NCI-H2196 treated with DMSO at 0.1 percent for 48 hours (cell line): ENCODE measurements around the gene NEURL1B.

Source experiments
- DNase-seq: peaks from one replicate; lab custom pipeline; 2025; ENCODE audit not compliant: unreplicated experiment; lab: John Stamatoyannopoulos, UW

NEURL1B gene

GRCh38 chr5:172714491-172715420 is 73.7 kb downstream of the NEURL1B start:
- peak; percentile 39 for DNase-seq

GRCh38 chr5:172715421-172715780 is 74.3 kb downstream of the NEURL1B start:
- no peak for DNase-seq

DNA sequence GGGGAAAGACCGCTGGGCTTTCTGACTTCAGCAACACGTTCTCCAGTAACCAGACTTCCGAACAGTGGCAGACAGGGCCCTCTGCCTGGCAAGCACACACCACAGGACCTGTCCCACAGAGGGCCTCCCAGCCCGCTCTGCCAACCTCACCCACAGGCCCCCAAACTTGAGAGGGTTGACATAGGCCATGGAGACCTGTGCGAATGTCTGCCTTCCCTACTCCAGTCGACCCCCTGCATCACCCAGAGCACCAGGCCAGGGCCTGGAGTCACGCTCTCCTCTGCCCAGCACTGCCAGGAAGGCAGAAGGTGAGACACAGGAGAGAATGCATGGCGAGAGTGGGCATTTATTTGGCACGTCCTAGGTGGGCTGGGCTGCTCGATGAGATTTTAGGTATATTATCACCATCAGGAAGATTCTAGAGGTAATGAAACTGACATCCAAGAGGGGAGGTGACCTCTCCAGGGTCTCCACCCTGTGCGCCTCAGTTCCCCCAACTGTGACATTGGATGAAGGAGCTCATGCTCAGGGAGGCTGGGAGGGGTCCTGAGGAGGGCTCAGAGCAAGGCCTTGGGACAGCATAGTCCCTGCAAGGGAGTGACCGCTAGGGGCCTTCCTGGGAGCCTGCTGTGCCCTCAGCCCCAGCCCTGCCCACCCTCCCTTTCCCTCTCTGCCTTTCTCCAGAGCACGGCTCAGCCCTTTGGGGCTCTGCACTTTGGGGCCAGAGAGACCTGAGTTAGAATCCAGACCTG is 75.0 kb downstream of the NEURL1B start:
- no peak for DNase-seq

DNA sequence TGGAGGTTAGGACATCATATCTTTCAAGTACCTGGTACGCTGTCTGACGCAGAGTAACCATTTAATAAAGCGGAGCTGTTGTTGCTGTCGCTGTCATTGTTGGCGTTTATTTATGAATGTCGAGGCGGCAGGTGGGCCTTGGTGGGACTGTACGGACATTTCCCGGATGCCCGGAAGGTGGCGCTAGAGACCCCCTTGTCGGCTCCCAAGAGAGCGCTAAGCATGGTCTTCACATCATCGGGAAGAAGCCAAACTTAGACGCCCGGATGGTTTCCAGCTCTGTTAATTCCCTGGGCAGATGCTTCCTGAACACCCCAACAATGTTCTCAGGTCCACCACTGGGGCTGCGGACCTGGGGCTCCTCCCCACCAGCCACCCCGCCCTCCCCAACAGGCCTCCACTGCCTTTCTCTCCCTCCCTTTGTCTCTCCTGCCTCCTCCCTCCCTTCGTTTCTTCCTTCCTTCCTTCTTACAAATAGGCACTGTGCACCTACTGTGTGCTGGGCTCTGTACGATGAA is 75.8 kb downstream of the NEURL1B start:
- DNase-seq, result peak; percentile 62

- DNase-seq, result no peak
Observed at GRCh38 chr5:172717481-172718195, 76.6 kb downstream of the NEURL1B start.

DNA sequence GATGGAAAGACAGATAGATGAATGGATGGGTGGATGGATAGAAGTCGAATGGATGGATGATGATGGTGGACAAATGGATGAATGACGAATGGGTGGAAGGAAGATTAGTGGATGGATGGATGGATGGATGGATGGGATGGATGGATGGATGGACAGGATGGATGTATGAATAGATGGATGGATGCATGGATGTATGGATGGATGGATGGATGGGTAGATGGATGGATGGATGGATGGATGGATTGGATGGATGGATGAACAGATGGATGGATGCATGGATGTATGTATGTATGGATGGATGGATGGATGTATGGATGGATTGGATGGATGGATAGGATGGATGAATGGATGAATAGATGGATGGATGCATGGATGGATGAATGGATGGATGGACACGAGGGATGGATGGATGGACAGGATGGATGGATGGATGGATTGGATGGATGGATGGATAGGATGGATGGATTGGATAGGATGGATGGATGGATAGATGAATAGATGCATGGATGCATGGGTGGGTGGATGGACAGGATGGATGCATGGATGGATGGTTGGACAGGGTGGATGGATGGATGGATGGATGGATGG is 77.6 kb downstream of the NEURL1B start:
- DNase-seq, result no peak

DNA sequence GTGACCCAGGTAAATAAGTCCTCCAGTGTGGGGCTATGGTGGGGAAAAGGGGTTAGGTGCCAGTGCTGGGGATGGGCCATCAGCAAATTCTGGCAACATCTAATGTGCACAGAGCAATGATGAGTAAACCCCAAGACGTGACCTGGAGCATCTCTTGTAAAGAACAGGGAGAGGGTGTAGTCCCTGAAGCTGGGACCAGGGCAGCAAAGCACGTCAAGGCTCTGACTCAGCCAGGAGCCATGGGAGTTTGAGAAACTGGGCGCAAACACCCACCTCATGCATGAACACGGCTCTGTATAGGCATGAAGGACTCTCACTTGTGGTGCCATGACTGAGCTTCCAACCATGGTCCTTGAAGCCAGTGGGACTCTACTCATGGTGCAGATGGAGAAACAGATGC is 78.1 kb downstream of the NEURL1B start:
- no peak for DNase-seq

- DNase-seq, result no peak
Observed at GRCh38 chr5:172720655-172721054, 79.6 kb downstream of the NEURL1B start.

- DNase-seq, result no peak
Observed at GRCh38 chr5:172721455-172722326, 80.6 kb downstream of the NEURL1B start.

- DNase-seq, result no peak
Observed at GRCh38 chr5:172722327-172722815, 81.3 kb downstream of the NEURL1B start.

GRCh38 chr5:172723508-172723907 is 82.4 kb downstream of the NEURL1B start:
- no peak for DNase-seq

DNA sequence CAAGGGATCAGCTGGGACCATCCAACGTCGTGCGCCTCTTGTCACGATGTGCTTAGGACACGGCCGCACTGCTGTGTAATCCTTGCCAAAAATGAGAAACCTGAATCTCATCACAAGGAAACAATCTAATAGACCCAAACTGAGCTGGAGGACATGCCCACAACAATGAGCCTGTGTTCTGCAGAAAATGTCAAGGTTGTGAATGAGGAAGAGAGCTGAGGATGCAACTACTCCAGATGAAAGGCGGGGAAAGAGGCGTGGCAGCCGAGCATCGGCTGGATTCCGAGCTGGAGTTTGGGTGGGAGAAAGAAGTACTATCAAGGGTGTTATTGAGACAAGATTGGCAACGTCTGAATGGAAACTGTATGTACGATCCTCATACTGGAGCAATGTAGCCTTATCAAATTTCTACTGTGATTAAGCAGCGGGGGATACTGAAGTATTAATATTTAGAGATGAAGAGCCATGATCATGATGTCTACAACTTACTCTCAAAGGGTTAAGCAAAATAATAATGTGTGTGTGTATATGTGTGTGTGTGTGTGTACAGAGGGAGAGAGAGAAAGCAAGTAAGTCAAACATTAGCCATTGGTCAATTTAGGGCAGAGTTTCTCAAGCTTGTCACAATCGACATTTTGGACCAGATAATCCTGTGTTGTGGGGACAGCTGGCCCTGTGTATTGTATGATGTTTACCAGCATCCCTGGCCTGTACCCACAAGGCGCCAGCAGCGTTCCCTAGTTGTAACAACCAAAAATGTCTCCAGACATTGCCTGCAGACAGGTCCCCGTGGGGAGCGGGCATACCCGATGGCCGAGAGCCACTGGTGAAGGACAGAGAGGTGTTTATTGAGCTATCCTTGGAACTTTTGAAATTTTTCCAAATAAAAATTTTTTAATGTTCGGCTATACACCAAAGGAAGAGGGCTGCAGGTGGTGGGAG is 83.5 kb downstream of the NEURL1B start:
- no peak for DNase-seq

GRCh38 chr5:172725273-172725672 is 84.2 kb downstream of the NEURL1B start:
- DNase-seq, result no peak

- no peak for DNase-seq
Observed at GRCh38 chr5:172725785-172726184, 84.7 kb downstream of the NEURL1B start.

DNA sequence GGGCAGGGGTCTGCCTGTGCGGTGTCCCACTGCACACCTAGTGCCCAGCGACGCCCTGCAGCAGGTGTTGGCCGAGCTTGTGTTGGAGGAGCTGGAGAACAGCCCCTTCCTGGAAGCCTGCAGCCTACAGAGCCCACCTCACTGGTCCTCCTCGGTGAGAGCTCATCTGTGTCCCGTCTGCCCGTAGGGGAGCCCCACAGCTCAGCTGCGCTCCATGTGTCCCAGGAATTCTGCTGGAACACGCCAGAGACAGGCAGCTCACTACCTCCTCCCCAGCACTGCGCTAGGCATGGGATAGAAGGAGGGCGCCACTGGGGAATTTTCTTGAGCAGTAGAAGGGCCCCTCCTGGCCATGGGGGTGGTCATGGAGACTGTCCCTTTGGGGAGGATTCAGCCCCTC is 85.9 kb downstream of the NEURL1B start:
- DNase-seq, result no peak

DNA sequence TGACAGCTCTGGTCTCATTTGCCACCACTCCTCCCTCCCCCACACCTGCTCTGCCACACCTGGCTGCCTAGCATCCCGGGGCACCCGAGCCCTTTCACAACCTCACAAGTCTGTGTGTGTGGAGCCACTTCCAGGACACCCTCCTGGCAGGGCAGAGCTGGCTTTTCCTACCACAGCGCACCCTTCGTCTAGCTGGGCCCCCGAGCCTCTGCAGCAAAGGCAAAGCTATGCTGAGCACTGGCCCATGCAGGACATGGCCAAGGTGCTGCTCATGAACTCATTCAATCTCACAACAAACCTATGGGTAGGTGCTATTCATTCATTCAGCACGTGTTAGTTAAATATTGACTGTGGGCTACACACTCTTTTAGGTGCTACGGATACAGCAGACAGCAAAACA is 86.5 kb downstream of the NEURL1B start:
- DNase-seq, result no peak

DNA sequence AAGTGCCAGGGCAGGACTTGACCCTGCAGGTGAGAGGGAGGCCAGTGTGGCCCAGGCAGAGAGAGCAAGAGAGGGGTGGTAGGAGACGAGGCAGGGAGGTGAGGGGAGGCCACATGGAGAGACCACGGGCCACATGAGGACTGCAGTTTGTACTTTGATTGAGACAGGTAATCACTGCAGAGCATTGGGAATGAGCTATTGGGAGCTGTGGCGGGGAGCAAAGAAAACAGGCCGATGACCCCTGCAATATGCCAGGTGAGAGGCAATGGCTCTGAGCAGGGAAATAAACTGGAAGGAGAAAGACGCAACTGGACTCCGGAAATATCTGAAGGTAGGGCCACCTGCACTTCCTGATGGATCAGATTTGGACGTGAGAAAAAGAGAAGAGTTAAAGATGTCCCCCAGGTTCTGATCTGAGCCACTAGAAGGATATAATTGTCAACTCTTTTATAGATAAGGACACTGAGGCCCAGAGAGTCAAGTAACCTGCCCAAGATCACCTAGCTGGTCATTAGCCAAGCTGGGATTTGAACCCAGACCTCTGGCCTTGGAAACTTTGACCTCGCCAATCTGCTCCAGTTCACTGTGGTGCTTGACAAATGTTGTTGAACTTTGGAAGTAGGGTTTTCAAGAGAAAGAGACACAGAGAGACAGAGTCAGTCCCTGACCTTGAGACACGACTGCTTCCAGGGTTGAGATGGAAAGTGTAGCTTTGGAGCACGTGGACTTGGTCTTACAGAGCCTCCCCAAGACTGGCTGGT is 87.6 kb downstream of the NEURL1B start:
- DNase-seq, result no peak

GRCh38 chr5:172729588-172729987 is 88.5 kb downstream of the NEURL1B start:
- no peak for DNase-seq
